OCI-LY3 (cell line): ENCODE measurements around the gene TTC21B.

Experiments
- EZH2phosphoT487 ChIP-seq: fragments of 200-600 bp; shearing (Covaris generic); IDR thresholded peaks from 2 replicates; pipeline ENCODE4 v1.6.1; 2018; ENCODE audit warnings: antibody characterized with exemption, mixed run types, low read depth
- TF ChIP-seq, protein P1 (sequence below): fragments of 200-600, 300-600 bp; sonication (generic); IDR thresholded peaks from 2 replicates; pipeline ENCODE4 v1.5.1; 2014; ENCODE audit warnings: antibody characterized with exemption, low read length, low read depth

DNA sequence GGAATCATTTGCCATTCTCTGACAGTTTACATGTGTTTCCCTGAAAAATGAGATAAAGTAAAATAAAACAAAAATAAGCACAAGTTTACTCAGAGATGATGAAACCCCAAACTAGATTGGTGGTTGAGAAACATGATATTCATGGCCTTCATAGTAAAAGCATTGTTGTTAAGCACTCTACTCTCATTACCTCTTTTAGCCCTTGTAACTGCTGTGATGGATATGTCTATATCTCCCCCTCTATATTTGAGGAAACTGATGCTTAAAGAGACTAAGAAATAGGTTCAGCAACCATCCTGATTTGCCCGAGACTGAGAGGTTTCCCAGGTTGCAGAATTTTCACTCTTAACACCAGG, 125.7 kb downstream of the TTC21B start:
- TF ChIP-seq, protein P1, sequence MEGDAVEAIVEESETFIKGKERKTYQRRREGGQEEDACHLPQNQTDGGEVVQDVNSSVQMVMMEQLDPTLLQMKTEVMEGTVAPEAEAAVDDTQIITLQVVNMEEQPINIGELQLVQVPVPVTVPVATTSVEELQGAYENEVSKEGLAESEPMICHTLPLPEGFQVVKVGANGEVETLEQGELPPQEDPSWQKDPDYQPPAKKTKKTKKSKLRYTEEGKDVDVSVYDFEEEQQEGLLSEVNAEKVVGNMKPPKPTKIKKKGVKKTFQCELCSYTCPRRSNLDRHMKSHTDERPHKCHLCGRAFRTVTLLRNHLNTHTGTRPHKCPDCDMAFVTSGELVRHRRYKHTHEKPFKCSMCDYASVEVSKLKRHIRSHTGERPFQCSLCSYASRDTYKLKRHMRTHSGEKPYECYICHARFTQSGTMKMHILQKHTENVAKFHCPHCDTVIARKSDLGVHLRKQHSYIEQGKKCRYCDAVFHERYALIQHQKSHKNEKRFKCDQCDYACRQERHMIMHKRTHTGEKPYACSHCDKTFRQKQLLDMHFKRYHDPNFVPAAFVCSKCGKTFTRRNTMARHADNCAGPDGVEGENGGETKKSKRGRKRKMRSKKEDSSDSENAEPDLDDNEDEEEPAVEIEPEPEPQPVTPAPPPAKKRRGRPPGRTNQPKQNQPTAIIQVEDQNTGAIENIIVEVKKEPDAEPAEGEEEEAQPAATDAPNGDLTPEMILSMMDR, result no peak
- TF ChIP-seq EZH2phosphoT487, result no peak
